Psoas muscle (tissue), 8 donors: ENCODE data around the gene AKT3. TPM values are rescaled to one million over a fixed set of nuclear protein-coding genes. Genes with fewer than 3 reads are reported as not detected.

ENCODE experiments used
- ATAC-seq, 4 donors: fragments of 200-7000 bp; cut with Tn5 transposase; one replicate each; pipeline ENCODE4 v1.9.1; 2020; ENCODE audit warnings: moderate library complexity in 3 of 4, mild to moderate bottlenecking in 2 of 4
- DNase-seq, 2 donors: peaks; one replicate each; pipeline ENCODE4 v3.0.0-alpha.2; 2020
- H3K27ac ChIP-seq: fragments of 200-600 bp; one replicate; pipeline ENCODE4 v1.8.0; 2022
- H3K27me3 ChIP-seq, 3 donors: fragments of 200-600 bp in 1 of 3; one replicate each; pipeline versions ENCODE4 v1.6.1 to v1.8.0; 2013 to 2022; ENCODE audit warnings: low read length in 2 of 3, mild to moderate bottlenecking in 2 of 3, moderate library complexity in 1 of 3; ENCODE audit not compliant: insufficient read depth in 3 of 3
- H3K36me3 ChIP-seq, 2 donors: fragments of 200-600 bp in 1 of 2; one replicate each; pipeline versions ENCODE4 v1.6.1 to v1.8.0; 2013 to 2022; ENCODE audit warnings: low read depth in 1 of 2, mild to moderate bottlenecking in 1 of 2, moderate library complexity in 1 of 2; ENCODE audit not compliant: insufficient read depth in 1 of 2
- H3K4me1 ChIP-seq: fragments of 200-600 bp; one replicate; pipeline ENCODE4 v1.8.0; 2022
- H3K4me3 ChIP-seq: fragments of 200-600 bp; one replicate; pipeline ENCODE4 v1.8.0; 2022; ENCODE audit warnings: mild to moderate bottlenecking
- H3K9me3 ChIP-seq: fragments of 200-600 bp; one replicate; pipeline ENCODE4 v1.8.0; 2022
- CTCF ChIP-seq: fragments of 200-600 bp; IDR thresholded peaks from one replicate; pipeline ENCODE4 v1.8.0; 2022; ENCODE audit warnings: antibody characterized with exemption
- WGBS, 3 donors: extraction: QIAGEN DNeasy Blood & Tissue Kit; methylation state at CpG; one replicate each; pipeline versions ENCODE4 v1.1.6 to v1.1.7; 2013; 5-methylcytosine and 5-hydroxymethylcytosine counted together
- intact Hi-C, 2 donors: fragments of 100-400 bp; cut with DNase I; formaldehyde crosslinking; loops; one replicate each; pipeline versions ENCODE4 v1.11.0 to v1.14.2; 2022
- polyA plus RNA-seq, 3 donors: library from polyadenylated mRNA; stranded (reverse); fragments of 200-250 nt; gene quantifications; one replicate each; pipeline ENCODE4 v1.2.3, GENCODE V29; 2013
- total RNA-seq, 4 donors: library from RNA; stranded (reverse); fragmentation: NEBNext Ultra II Directional in 2 of 4; extraction: Animal tissue kit (Norgen Biotek cat#: 25700) in 2 of 4; gene quantifications; one replicate each; pipeline versions ENCODE4 v1.2.1 to v1.2.4, GENCODE V29; 2021 to 2023
- donor health status: healthy with polysubstance abuse.
- donor health status: DM: no; HTN: no; CAD: no; lungs with moderate emphysema.
- donor health status: Bipolar disorder and iron deficiency.
- donor health status: healthy.
- donor health status: DM: yes; HTN: yes; CAD: no.
- donor health status: DM: no; HTN: no; CAD: no.
- donor health status: DM: no; HTN: no; CAD: no.
- donor health status: DM: yes; HTN: yes; CAD: no.

AKT3 gene
- total and polyA plus RNA-seq, 7 donors, result 3.3 to 25.1 (median 9.8) TPM

GRCh38 chr1:243628476-243628907 lies 221.6 kb downstream of the AKT3 start:
- Histone ChIP-seq H3K27ac (no peak overlapping the region), H3K36me3 (no peaks in the 10 kb centered on the region), H3K27me3 (no peaks in the 10 kb centered on the region), H3K9me3 (no peaks in the 10 kb centered on the region), H3K4me1 (no peaks in the 10 kb centered on the region), H3K4me3 (no peak overlapping the region)
- no peak for DNase-seq
- intact Hi-C loops, result no loop called here
- no peak for ATAC-seq
- TF ChIP-seq CTCF, result no peak
- 96 to 98% (median 97%) methylated on average over 2 of the region's 2 CpGs for WGBS, 3 donors

GRCh38 chr1:243623841-243624240 lies 226.2 kb downstream of the AKT3 start:
- ATAC-seq, result no peak
- intact Hi-C loops, result no loop called here
- Histone ChIP-seq H3K9me3 (no peaks in the 10 kb centered on the region), H3K4me1 (no peaks in the 10 kb centered on the region), H3K4me3 (no peak overlapping the region), H3K27ac (no peak overlapping the region), H3K36me3 (peaks cover 0 to 3% of the 10 kb centered on the region in 2 donors), H3K27me3 (no peaks in the 10 kb centered on the region)
- WGBS, 3 donors, result 91 to 100% (median 95%) methylated on average over 2 of the region's 2 CpGs
- no peak for TF ChIP-seq CTCF
- no peak for DNase-seq

- H3K27ac ChIP-seq, result no peak overlapping the region
- H3K4me1 ChIP-seq, result no peaks in the 10 kb centered on the region
- no peak overlapping the region for H3K4me3 ChIP-seq
- no peak for TF ChIP-seq CTCF
- ATAC-seq (no peak), DNase-seq (no peak)
- no peaks in the 10 kb centered on the region for H3K9me3 ChIP-seq
- intact Hi-C loops, result no loop called here
- WGBS, 3 donors, result 86 to 94% (median 91%) methylated on average over 2 of the region's 2 CpGs
- no peaks in the 10 kb centered on the region for H3K27me3 ChIP-seq
- peaks cover 0 to 3% of the 10 kb centered on the region in 2 donors for H3K36me3 ChIP-seq
These were observed 228.1 kb downstream of the AKT3 start for GRCh38 chr1:243621973-243622372.

- TF ChIP-seq CTCF, result no peak
- ATAC-seq, result no peak
- 93 to 100% (median 98%) methylated on average over 3 of the region's 3 CpGs for whole genome bisulfite sequencing, 3 donors
- Histone ChIP-seq H3K27ac (no peak overlapping the region), H3K9me3 (no peaks in the 10 kb centered on the region), H3K27me3 (no peaks in the 10 kb centered on the region), H3K36me3 (peaks cover 0 to 3% of the 10 kb centered on the region in 2 donors), H3K4me1 (no peaks in the 10 kb centered on the region), H3K4me3 (no peak overlapping the region)
- DNase-seq, result no peak
- intact Hi-C loops, result no loop called here
These were observed 229.9 kb downstream of the AKT3 start for GRCh38 chr1:243620096-243620495.

- Histone ChIP-seq H3K4me3 (no peak overlapping the region), H3K9me3 (no peaks in the 10 kb centered on the region), H3K36me3 (no peaks in the 10 kb centered on the region), H3K27ac (no peak overlapping the region), H3K4me1 (no peaks in the 10 kb centered on the region), H3K27me3 (no peaks in the 10 kb centered on the region)
- TF ChIP-seq CTCF, result no peak
- ATAC-seq (no peak), DNase-seq (no peak)
- intact Hi-C loops, result no loop called here
- WGBS, 3 donors, result 92 to 95% (median 94%) methylated on average over 2 of the region's 2 CpGs
These were observed 240.3 kb downstream of the AKT3 start for GRCh38 chr1:243609698-243610097.
